ENCODE measurements around the gene IKZF3. TPM values are rescaled to one million over a fixed set of nuclear protein-coding genes. Genes with fewer than 3 reads are reported as not detected.
"Not testable (repeated sequence)": the region's sequence is repeated elsewhere in the genome, so short reads cannot be mapped to it uniquely, and the experiment has no call there.

Gene IKZF3
- total RNA-seq, 2 experiments from 2014 or later, result 39.7 to 39.9 TPM

- POLR2A ChIA-PET, result interaction anchor here (2.0 kb wide), 1 partner anchor 10 kb away, joined by 7 read pairs; no protein-coding TSS in a partner anchor
- intact Hi-C loops (cut with DNase I, micrococcal nuclease), result no loop called here
These were observed 98.9 kb downstream of the IKZF3 start for GRCh38 chr17:39765175-39765574.

GRCh38 chr17:39764171-39764570, 99.9 kb downstream of the IKZF3 start:
- H3K27ac ChIP-seq (ENCODE audit: low read depth in 1 of 2, low read length in 2 of 2); H3K4me3 Mint-ChIP-seq; H3K9me3 Mint-ChIP-seq; DNase-seq; H3K27ac Mint-ChIP-seq; H3K27me3 ChIP-seq (ENCODE audit: control insufficient read depth in 1 of 2, insufficient read depth in 2 of 2, low read length in 2 of 2); H3K27me3 Mint-ChIP-seq; ATAC-seq (ENCODE audit: poor library complexity); H3K4me3 ChIP-seq (ENCODE audit: low read length); intact Hi-C loops (cut with DNase I, micrococcal nuclease); H3K9me3 ChIP-seq (ENCODE audit: control insufficient read depth in 1 of 2, insufficient read depth in 1 of 2, low read length in 2 of 2): not testable (repeated sequence)
- Mint-ChIP-seq H3K36me3 (ENCODE audit: low read depth) (peaks cover 79% of the 10 kb centered on the region), H3K4me1 (ENCODE audit: low read depth) (peaks cover 69% of the 10 kb centered on the region)
- CTCF ChIA-PET, result interaction anchor here (1.3 to 1.9 kb wide), 4 partner anchors 11 to 100 kb away, joined by 3 to 6 read pairs (median 4); partner anchors contain the start of genes IKZF3 and MIEN1
- POLR2A ChIA-PET, result interaction anchor here (1.2 to 2.0 kb wide), 2 partner anchors 11 to 98 kb away, joined by 3 to 7 read pairs; no protein-coding TSS in a partner anchor
- Histone ChIP-seq H3K4me1 (ENCODE audit: insufficient read depth, low read length) (peaks cover 49% of the 10 kb centered on the region), H3K36me3 (ENCODE audit: insufficient read depth, low read length) (peaks cover 74% of the 10 kb centered on the region)

More at GRCh38 chr17:39765175-39765574, 98.9 kb downstream of the IKZF3 start:
- H3K27me3 ChIP-seq (ENCODE audit: control insufficient read depth in 1 of 2, insufficient read depth in 2 of 2, low read length in 2 of 2), result no peaks in the 10 kb centered on the region
- no peaks in the 10 kb centered on the region for H3K9me3 ChIP-seq (ENCODE audit: control insufficient read depth in 1 of 2, insufficient read depth in 1 of 2, low read length in 2 of 2)
- H3K4me3 ChIP-seq (ENCODE audit: low read length), result no peak overlapping the region
- Mint-ChIP-seq H3K9me3 (no peaks in the 10 kb centered on the region), H3K36me3 (ENCODE audit: low read depth) (peaks cover 84% of the 10 kb centered on the region), H3K27me3 (no peaks in the 10 kb centered on the region), H3K4me3 (no peak overlapping the region), H3K27ac (peak overlapping the region; percentile 84), H3K4me1 (ENCODE audit: low read depth) (peaks cover 72% of the 10 kb centered on the region)
- ATAC-seq (ENCODE audit: poor library complexity), result no peak
- H3K4me1 ChIP-seq (ENCODE audit: insufficient read depth, low read length), result peaks cover 54% of the 10 kb centered on the region
- CTCF ChIA-PET, result interaction anchor here (1.3 to 1.5 kb wide), 2 partner anchors 12 to 99 kb away, joined by 4 read pairs; partner anchors contain the start of gene IKZF3
- H3K27ac ChIP-seq (ENCODE audit: low read depth in 1 of 2, low read length in 2 of 2), result no peak overlapping the region
- no peak for DNase-seq
- no peak for TF ChIP-seq CTCF (IDR thresholded peaks at IDR 0.05)
- peaks cover 78% of the 10 kb centered on the region for H3K36me3 ChIP-seq (ENCODE audit: insufficient read depth, low read length)

- no peak for TF ChIP-seq CTCF (IDR thresholded peaks at IDR 0.05)
- Mint-ChIP-seq H3K27me3 (no peaks in the 10 kb centered on the region), H3K27ac (peak overlapping the region; percentile 71), H3K9me3 (no peaks in the 10 kb centered on the region), H3K4me3 (no peak overlapping the region), H3K4me1 (ENCODE audit: low read depth) (peaks cover 69% of the 10 kb centered on the region), H3K36me3 (ENCODE audit: low read depth) (peaks cover 74% of the 10 kb centered on the region)
- intact Hi-C loops (cut with DNase I, micrococcal nuclease), result no loop called here
- no peak overlapping the region for H3K4me3 ChIP-seq (ENCODE audit: low read length)
- ATAC-seq (ENCODE audit: poor library complexity), result no peak
- H3K27ac ChIP-seq (ENCODE audit: low read depth in 1 of 2, low read length in 2 of 2), result no peak overlapping the region
- H3K27me3 ChIP-seq (ENCODE audit: control insufficient read depth in 1 of 2, insufficient read depth in 2 of 2, low read length in 2 of 2), result no peaks in the 10 kb centered on the region
- POLR2A ChIA-PET, result interaction anchor here (0.7 to 1.2 kb wide), 2 partner anchors 99 to 104 kb away, joined by 3 to 6 read pairs; no protein-coding TSS in a partner anchor
- CTCF ChIA-PET, result interaction anchor here (0.6 to 1.9 kb wide), 3 partner anchors 10 to 33 kb away, joined by 3 to 6 read pairs (median 3); partner anchors contain the start of gene MIEN1
- no peaks in the 10 kb centered on the region for H3K9me3 ChIP-seq (ENCODE audit: control insufficient read depth in 1 of 2, insufficient read depth in 1 of 2, low read length in 2 of 2)
- DNase-seq, result no peak
- peaks cover 65% of the 10 kb centered on the region for H3K36me3 ChIP-seq (ENCODE audit: insufficient read depth, low read length)
- H3K4me1 ChIP-seq (ENCODE audit: insufficient read depth, low read length), result peaks cover 49% of the 10 kb centered on the region
These were observed 100.9 kb downstream of the IKZF3 start for GRCh38 chr17:39763051-39763820.
